ENCODE measurements around the gene RASA3.

The RASA3 gene

GRCh38 chr13:113939944-113940297, 192.5 kb downstream of the RASA3 start:
- DNase-seq, result no peak

GRCh38 chr13:113939129-113939943, 193.1 kb downstream of the RASA3 start:
- DNase-seq, result no peak

- no peak for DNase-seq
These were observed 193.7 kb downstream of the RASA3 start for GRCh38 chr13:113938716-113939115.

- no peak for DNase-seq
These were observed 194.2 kb downstream of the RASA3 start for GRCh38 chr13:113938246-113938645.

- DNase-seq, result no peak
These were observed 194.8 kb downstream of the RASA3 start for GRCh38 chr13:113937527-113938180.

- no peak for DNase-seq
These were observed 195.3 kb downstream of the RASA3 start for GRCh38 chr13:113937073-113937472.

GRCh38 chr13:113936166-113936965, 196.1 kb downstream of the RASA3 start:
- DNase-seq, result no peak

GRCh38 chr13:113935001-113935844, 197.2 kb downstream of the RASA3 start:
- no peak for DNase-seq

GRCh38 chr13:113934576-113934975, 197.8 kb downstream of the RASA3 start:
- no peak for DNase-seq

- DNase-seq, result no peak
These were observed 198.5 kb downstream of the RASA3 start for GRCh38 chr13:113933901-113934300.

GRCh38 chr13:113931841-113932459, 200.5 kb downstream of the RASA3 start:
- DNase-seq, result no peak

GRCh38 chr13:113930671-113931637, 201.5 kb downstream of the RASA3 start:
- DNase-seq, result peak; percentile 39 to 72

- DNase-seq, result no peak
These were observed 202.5 kb downstream of the RASA3 start for GRCh38 chr13:113929628-113930615.

GRCh38 chr13:113928685-113929627, 203.5 kb downstream of the RASA3 start:
- DNase-seq, result no peak

Data from CD4-positive, alpha-beta T cell treated with Interferon alpha-2 for 1 hour (primary cell).